ENCODE results near the gene CIRBP. TPM values are rescaled to one million over a fixed set of nuclear protein-coding genes. Genes with fewer than 3 reads are reported as not detected.

Gene CIRBP
- total and polyA plus RNA-seq, 2 of the 13 experiments (the other 11 are each of a cell fraction or from before 2014, with no cell fraction given): 133 to 140 TPM

DNA sequence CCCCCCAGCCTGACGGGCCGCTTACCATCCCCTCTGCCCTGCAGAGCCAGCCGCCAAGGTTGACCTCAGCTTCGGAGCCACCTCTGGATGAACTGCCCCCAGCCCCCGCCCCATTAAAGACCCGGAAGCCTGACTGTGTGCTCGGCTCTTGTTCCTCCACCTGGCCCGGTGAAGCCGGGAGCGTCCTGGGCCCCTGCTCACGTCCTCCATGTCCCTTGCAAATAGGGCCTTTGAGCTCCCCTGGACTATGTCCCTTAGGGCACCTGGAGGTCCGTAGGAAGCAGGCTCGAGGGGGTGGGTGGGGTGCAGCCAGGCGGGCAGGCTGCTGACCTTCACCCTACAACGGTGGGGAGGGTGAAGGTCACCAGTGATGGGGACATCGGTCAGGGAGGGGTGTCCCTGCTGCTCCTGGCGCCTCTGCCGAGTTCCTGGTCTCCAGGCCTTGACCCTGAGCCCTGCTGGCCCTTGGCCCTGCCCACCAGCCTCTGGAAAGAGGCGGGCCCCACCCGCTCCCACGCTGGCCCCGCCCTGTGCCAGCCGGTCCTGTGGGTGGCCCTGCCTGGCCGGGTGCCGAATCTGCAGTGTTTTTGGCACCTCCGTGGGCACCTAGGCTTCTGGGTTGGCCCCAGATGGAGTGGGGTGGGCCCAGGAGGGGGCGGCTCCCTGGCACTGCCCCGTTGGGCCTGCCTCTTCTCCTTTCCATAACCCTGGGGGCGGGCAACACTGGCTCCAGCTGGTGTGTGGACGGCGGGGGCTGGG, 24.3 kb upstream of the CIRBP start (continued):
- peak; percentile 39; the same call in 1 of the 2 replicates for TF ChIP-seq ZNF362 (CRISPR knock-in tag; IDR thresholded peaks at IDR 0.05; ENCODE audit: borderline replicate concordance)
- peak; percentile 99 for TF ChIP-seq RXRB (CRISPR knock-in tag; IDR thresholded peaks at IDR 0.05; ENCODE audit: borderline replicate concordance)
- peak; percentile 89; the same call in 1 of the 2 replicates for TF ChIP-seq ZNF350 (CRISPR knock-in tag; IDR thresholded peaks at IDR 0.05; ENCODE audit: borderline replicate concordance, low read depth)
- peak; percentile 71; the same call in 1 of the 2 replicates for TF ChIP-seq SNAPC4 (CRISPR knock-in tag; IDR thresholded peaks at IDR 0.05)
- TF ChIP-seq MED8 (CRISPR knock-in tag; IDR thresholded peaks at IDR 0.05; ENCODE audit: insufficient replicate concordance): peak; percentile 94
- TF ChIP-seq, protein P1, sequence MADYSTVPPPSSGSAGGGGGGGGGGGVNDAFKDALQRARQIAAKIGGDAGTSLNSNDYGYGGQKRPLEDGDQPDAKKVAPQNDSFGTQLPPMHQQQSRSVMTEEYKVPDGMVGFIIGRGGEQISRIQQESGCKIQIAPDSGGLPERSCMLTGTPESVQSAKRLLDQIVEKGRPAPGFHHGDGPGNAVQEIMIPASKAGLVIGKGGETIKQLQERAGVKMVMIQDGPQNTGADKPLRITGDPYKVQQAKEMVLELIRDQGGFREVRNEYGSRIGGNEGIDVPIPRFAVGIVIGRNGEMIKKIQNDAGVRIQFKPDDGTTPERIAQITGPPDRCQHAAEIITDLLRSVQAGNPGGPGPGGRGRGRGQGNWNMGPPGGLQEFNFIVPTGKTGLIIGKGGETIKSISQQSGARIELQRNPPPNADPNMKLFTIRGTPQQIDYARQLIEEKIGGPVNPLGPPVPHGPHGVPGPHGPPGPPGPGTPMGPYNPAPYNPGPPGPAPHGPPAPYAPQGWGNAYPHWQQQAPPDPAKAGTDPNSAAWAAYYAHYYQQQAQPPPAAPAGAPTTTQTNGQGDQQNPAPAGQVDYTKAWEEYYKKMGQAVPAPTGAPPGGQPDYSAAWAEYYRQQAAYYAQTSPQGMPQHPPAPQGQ (CRISPR knock-in tag; IDR thresholded peaks at IDR 0.05; ENCODE audit: borderline replicate concordance): no peak
- TF ChIP-seq, protein P2, sequence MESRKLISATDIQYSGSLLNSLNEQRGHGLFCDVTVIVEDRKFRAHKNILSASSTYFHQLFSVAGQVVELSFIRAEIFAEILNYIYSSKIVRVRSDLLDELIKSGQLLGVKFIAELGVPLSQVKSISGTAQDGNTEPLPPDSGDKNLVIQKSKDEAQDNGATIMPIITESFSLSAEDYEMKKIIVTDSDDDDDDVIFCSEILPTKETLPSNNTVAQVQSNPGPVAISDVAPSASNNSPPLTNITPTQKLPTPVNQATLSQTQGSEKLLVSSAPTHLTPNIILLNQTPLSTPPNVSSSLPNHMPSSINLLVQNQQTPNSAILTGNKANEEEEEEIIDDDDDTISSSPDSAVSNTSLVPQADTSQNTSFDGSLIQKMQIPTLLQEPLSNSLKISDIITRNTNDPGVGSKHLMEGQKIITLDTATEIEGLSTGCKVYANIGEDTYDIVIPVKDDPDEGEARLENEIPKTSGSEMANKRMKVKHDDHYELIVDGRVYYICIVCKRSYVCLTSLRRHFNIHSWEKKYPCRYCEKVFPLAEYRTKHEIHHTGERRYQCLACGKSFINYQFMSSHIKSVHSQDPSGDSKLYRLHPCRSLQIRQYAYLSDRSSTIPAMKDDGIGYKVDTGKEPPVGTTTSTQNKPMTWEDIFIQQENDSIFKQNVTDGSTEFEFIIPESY (CRISPR knock-in tag; IDR thresholded peaks at IDR 0.05): peak; percentile 61; the same call in 1 of the 2 replicates
- TF ChIP-seq ZNF614 (CRISPR knock-in tag; IDR thresholded peaks at IDR 0.05; ENCODE audit: borderline replicate concordance): peak; percentile 72; the same call in 1 of the 2 replicates
- TF ChIP-seq EP300 (IDR thresholded peaks at IDR 0.05; ENCODE audit: low read depth in 2 of 2, low read length in 2 of 2): peak in 1 of 2 experiments; percentile 81; a peak in 2 of 4 replicates
- peak; percentile 80 for TF ChIP-seq EP300 (CRISPR knock-in tag; IDR thresholded peaks at IDR 0.05; ENCODE audit: borderline replicate concordance)

Data from HepG2 (cell line).